Brain microvascular endothelial cell (primary cell): ENCODE data around the gene MR1.
"Not testable (repeated sequence)": the region's sequence is repeated elsewhere in the genome, so short reads cannot be mapped to it uniquely, and the experiment has no call there.

Experiments used
- DNase-seq: peaks from one replicate; pipeline ENCODE4 v3.0.0-alpha.2; 2020
- H3K27ac ChIP-seq: fragments of 250-450 bp; sonication (Bioruptor Pico); 2 replicates; pipeline ENCODE4 v1.5.1; 2020; ENCODE audit warnings: mild to moderate bottlenecking, moderate library complexity
- H3K27me3 ChIP-seq: fragments of 250-450 bp; sonication (Bioruptor Pico); replicated peaks from 2 replicates; pipeline ENCODE4 v1.5.1; 2020; ENCODE audit warnings: mild to moderate bottlenecking
- H3K36me3 ChIP-seq: fragments of 250-450 bp; sonication (Bioruptor Pico); replicated peaks from 2 replicates; pipeline ENCODE4 v1.5.1; 2020; ENCODE audit warnings: mild to moderate bottlenecking
- H3K4me3 ChIP-seq: 2 replicates; pipeline ENCODE4 v1.5.1; 2011; ENCODE audit warnings: low read depth, mild to moderate bottlenecking, control low read depth, low read length, moderate library complexity
- in situ Hi-C: cut with HindIII; loops from 2 replicates; pipeline ENCODE4 v1.10.0; 2017; ENCODE audit warnings: low sequenced_read_pairs, low pct_ligation_motif_present
- TF ChIP-seq, protein P1 (sequence below): IDR thresholded peaks from 2 replicates; pipeline ENCODE4 v1.5.1; 2011; ENCODE audit warnings: low read depth, mild to moderate bottlenecking, moderate library complexity, low read length, control low read depth, inconsistent platforms; ENCODE audit errors: missing control alignments

Gene MR1

DNA sequence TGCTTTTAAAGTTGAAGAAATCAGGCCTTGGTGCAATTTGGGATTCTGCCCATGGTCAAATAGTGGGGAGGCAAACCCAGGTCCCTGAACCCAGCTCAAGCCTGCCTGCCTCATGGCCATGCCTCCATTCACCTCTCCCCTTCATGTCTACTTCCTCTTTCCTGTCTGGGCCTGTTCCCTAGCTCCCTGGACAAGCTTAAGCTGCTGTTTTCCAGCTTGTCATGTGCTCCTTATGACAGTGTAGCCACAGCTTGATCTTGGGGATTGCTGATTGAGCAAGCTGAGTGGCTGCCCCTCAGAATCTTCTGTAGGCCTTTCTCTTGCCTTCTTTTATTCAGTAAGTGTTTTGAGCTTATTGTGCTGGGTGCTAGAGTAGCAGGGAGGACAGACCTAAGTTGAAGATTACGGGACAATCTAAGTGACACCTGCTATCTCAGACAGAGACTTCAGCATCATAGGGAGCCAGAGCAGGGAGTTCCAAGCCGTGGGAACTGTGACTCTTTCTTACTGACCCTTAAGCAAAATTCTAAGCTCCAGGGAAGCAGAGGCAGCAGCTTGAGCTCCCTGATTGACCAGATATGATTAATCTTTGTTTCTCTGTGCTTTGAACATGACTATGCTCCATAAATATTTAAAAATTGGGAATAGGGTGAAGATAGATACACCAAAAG lies 520 bp upstream of the MR1 start:
- no peaks in the 10 kb centered on the region for H3K27me3 ChIP-seq
- no peak overlapping the region for H3K4me3 ChIP-seq
- peak overlapping the region; percentile 6 for H3K27ac ChIP-seq
- DNase-seq, result peak; percentile 10
- TF ChIP-seq, protein P1, sequence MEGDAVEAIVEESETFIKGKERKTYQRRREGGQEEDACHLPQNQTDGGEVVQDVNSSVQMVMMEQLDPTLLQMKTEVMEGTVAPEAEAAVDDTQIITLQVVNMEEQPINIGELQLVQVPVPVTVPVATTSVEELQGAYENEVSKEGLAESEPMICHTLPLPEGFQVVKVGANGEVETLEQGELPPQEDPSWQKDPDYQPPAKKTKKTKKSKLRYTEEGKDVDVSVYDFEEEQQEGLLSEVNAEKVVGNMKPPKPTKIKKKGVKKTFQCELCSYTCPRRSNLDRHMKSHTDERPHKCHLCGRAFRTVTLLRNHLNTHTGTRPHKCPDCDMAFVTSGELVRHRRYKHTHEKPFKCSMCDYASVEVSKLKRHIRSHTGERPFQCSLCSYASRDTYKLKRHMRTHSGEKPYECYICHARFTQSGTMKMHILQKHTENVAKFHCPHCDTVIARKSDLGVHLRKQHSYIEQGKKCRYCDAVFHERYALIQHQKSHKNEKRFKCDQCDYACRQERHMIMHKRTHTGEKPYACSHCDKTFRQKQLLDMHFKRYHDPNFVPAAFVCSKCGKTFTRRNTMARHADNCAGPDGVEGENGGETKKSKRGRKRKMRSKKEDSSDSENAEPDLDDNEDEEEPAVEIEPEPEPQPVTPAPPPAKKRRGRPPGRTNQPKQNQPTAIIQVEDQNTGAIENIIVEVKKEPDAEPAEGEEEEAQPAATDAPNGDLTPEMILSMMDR, result no peak
- no peaks in the 10 kb centered on the region for H3K36me3 ChIP-seq
- in situ Hi-C loops, result no loop called here

DNA sequence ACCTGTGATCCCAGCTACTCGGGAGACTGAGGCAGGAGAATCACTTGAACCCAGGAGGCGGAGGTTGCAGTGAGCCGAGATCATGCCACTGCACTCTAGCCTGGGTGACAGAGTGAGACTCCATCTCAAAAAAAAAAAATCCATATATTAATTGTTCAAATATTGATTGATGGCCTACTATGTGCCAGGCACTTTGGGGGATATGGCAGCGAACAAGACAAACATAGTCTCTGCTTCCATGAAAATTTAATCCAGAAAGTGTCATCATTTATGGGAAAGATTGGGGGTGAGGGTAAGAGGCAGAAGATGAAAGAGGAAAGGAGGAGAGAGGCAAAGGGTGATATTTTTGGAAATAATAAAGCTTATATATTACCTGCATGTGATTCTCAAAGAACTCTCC lies 1.4 kb downstream of the MR1 start:
- DNase-seq, H3K27me3 ChIP-seq, in situ Hi-C loops, H3K36me3 ChIP-seq, H3K4me3 ChIP-seq, H3K27ac ChIP-seq: not testable (repeated sequence)

DNA sequence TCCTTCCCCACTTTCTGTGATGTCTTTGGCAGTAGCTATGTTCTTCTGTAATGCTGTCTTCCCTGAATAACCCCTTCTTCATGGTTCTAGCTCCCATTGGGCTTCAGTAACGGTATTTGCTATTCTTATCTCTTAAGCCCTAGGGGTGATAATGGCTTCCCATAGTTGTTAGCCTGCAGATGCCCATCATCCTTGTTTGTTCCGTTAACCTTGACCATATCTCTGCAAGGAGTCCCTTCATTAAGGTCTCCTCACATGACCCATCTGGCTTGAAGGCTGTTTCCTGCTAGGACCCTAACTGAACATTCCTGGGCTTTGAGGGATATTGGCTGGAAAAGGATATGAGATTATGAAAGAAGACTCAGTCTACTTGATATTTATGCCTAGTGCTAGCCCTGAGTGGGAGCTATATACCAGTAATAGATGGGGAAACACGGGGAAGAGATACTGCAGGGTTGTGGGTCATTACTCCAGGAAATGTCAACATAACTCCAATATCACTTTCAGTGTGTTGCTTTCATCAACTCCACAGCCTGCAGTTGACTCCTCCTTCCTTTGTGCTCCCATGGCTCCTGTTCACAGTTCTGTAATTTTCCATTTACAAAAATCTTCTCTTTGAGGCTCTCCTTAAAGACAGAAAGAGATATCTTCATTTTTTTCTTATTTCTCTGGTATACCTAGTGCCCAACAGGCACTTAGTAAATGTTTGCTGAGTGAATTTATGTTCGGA lies 2.5 kb downstream of the MR1 start:
- Histone ChIP-seq H3K27me3 (no peaks in the 10 kb centered on the region), H3K27ac (no peak overlapping the region), H3K4me3 (no peak overlapping the region), H3K36me3 (no peaks in the 10 kb centered on the region)
- in situ Hi-C loops, result no loop called here
- DNase-seq, result no peak
- TF ChIP-seq, protein P1, result no peak

DNA sequence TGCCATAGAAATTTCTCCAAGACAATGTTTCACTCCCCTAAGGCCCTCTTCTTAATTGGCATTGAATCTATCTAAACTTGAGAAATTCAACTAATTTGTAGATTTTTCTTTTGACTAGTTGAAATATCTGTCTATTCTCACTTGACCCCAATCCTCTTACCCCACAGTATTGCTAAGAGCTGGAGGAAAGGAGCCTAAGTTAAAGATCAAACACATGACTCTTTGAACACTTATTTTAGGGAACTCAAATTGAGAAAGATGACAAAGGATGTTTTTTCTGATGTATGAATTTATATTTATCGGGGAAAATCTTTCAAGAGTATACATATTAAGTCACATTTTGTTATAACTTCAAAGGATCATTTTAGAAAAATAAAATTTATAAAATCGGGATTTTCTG lies 3.6 kb downstream of the MR1 start:
- in situ Hi-C loops, result no loop called here
- TF ChIP-seq, protein P1, result no peak

DNA sequence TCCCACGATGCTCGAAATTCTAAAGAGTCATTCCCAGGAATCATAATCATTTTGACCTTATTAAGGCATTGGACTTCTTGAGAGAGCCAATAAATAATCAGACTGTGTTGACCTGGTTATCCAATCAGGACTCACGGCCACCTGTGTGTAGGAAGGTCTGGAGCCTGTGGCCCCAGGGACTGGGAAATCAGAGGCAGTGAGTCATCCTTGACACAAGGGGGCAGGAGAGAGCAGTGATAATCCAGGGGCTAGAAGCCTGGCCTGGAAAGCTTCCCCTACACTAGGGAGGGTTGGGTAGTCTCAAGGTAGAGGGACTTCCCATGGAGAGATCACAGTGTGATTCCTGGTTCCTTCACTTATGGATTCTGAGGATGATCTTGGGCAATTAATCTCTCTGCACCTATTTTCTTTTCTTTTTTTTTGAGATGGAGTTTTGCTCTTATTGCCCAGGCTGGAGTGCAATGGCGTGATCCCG lies 4.7 kb downstream of the MR1 start:
- H3K36me3 ChIP-seq, result no peaks in the 10 kb centered on the region
- H3K27me3 ChIP-seq, result no peaks in the 10 kb centered on the region
- peak; percentile 55 for DNase-seq
- H3K4me3 ChIP-seq, result no peak overlapping the region
- in situ Hi-C loops, result no loop called here
- H3K27ac ChIP-seq, result no peak overlapping the region
- TF ChIP-seq, protein P1, result peak; percentile 91

More for the DNA sequence above, 3.6 kb downstream of the MR1 start:
- Histone ChIP-seq H3K27ac (no peak overlapping the region), H3K4me3 (no peak overlapping the region), H3K36me3 (no peaks in the 10 kb centered on the region), H3K27me3 (no peaks in the 10 kb centered on the region)
- no peak for DNase-seq

DNA sequence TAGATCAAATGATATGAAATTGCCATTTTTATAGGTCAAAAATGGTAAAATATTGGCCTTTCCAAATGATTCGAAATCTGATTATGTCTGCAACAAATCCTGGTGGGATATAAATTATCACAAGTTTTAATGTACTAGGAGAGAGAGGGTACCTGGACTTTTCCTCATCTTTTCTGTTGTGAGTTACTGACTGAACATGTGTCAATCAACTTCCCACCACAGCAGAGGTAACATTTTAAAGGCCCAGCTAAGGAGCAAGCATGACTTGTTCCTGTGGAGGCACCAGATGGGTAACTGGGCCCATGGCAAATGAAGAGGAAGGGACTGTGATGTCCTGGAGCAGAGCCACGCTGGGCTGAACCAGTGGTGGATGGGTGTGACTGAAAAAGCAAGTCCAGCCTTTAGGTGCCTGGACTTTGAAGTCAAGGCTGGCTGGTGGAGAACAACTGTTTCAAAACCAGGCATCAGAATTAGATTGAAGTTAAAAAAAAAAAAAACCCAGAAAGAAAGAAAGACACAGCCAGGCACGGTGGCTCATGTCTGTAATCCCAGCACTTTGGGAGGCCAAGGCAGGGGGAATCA lies 6.6 kb downstream of the MR1 start:
- Histone ChIP-seq H3K27me3 (no peaks in the 10 kb centered on the region), H3K27ac (no peak overlapping the region), H3K36me3 (no peaks in the 10 kb centered on the region), H3K4me3 (no peak overlapping the region)
- no peak for DNase-seq
- TF ChIP-seq, protein P1, result no peak
- in situ Hi-C loops, result no loop called here
